HG03064 (cell line): Measurements from ENCODE around the gene ASGR1.
A peak's percentile ranks its signal among the peaks of the same experiment; 100 is the strongest.
"Not testable (repeated sequence)": the region's sequence is repeated elsewhere in the genome, so short reads cannot be mapped to it uniquely, and the experiment has no call there.

Experiments used
- ATAC-seq: cut with Tn5 transposase; IDR thresholded peaks from one replicate; pipeline ENCODE4 v1.9.1; 2021; ENCODE audit warnings: low read depth; ENCODE audit not compliant: unreplicated experiment

ASGR1 gene

DNA sequence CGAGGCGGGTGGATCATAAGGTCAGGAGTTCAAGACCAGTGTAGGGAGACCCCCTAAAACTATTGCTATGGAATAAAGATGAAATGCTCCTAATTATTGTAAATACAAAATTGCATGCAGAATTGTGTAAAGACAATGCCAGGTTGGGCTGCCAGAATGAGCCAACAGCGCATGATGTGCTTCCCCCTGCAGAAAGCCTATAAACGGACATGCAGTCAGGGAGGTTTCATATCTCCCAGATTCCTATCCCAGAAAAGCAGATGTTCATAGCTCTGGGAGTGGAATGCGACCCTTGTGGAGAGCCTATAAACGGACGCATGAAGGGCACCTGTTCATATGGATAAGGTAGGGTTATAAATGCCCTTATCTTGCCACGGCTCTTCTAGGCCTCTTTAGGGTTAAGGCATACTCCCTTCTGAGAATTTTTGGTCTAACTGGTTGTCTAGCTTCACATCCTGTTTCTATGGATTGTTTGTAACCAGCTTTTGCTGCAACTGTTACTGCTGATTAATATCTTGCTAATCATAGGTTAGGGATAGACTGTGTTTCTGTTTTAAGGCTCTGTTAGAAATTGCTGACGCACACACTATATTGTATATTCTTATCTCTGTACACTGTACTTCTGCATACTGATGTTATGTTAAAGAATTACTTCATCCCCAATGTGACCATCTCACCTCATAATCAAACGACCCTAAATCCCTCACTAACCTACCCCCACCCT, 10.2 kb downstream of the ASGR1 start:
- not testable (repeated sequence) for ATAC-seq

GRCh38 chr17:7167832-7168231, 11.3 kb downstream of the ASGR1 start:
- ATAC-seq = no peak

DNA sequence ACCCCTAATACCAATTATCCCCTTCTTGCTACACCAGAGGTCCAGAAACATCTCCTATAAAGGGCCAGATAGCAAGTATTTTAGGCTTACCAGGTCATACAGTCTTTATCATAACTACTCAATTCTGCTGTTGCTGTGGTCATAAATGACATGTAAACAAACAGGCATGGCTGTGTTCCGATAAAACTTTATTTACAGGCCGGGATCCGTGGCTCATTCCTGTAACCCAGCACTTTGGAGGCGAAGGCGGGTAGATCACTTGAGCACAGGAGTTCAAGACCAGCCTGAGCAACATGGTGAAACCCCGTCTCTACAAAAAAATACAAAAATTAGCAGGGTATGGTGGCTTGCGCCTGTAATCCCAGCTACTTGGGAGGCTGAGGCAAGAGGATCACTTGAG, 12.3 kb downstream of the ASGR1 start:
- no peak for ATAC-seq

- ATAC-seq = not testable (repeated sequence)
These were observed 19.6 kb downstream of the ASGR1 start for GRCh38 chr17:7159571-7159970.

DNA sequence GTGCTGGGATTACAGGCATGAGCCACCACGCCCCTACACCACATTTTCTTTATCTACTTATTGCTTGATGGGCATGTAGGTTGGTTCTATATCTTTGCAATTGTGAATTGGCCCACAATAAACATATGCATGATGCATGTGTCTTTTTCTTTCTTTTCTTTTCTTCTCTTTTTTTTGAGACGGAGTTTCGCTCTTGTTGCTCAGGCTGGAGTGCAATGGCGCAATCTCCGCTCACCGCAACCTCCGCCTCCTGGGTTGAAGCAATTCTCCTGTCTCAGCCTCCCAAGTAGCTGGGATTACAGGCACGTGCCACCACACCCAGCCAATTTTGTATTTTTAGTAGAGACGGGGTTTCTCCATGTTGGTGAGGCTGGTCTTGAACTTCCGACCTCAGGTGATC, 20.7 kb downstream of the ASGR1 start:
- ATAC-seq = not testable (repeated sequence)

DNA sequence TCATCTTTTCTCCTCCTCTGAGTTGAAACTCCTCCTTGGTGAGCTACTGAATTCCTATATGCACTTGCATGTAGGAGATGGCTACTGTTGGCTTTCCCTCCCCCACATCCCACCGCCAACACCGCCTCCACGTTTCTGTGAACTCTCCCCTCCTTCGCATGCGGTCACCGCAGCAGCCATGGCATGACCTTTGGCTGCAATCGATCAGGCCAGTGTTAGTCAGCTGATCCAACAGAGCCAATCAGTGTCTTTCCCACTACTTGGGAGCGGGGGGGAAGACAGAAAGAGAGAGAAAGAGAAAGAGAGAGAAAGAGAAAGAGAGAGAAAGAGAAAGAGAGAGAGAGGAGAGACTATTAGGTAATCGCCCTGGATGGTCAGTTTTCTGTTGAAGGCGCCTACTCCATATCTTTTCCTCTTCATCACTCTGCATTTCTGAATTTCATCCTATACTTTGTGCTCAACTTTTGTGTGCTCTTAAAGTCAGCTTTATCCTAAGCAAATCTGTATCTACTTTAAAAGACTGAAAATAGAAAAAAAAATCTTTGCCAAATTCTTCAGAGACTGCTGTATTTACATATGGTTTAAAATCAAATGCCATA, 22.7 kb downstream of the ASGR1 start:
- ATAC-seq = no peak

DNA sequence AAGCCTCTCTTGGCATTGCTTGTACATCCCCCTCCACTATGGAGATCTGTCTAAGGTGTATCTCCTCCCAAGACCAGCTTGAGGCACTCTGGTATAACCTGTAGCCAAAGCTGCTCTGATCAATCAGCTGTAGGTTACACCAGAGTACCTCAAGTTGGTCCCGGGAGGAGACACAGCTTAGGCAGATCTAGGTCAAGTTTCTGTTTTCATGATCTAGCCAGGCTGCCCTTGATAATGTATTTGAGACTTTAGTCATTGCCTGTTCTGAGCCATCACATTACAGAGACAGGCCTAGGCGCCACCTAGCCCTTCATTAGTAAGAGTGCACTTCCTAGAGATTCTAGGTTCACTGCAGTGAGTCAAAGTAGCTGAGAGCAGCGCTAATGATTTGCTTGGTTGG, 31.4 kb downstream of the ASGR1 start:
- ATAC-seq = no peak

GRCh38 chr17:7146115-7146514, 33.1 kb downstream of the ASGR1 start:
- ATAC-seq = no peak

- ATAC-seq = no peak
These were observed 35.0 kb downstream of the ASGR1 start for GRCh38 chr17:7144213-7144612.

- ATAC-seq = no peak
These were observed 37.3 kb downstream of the ASGR1 start for GRCh38 chr17:7141824-7142223.

DNA sequence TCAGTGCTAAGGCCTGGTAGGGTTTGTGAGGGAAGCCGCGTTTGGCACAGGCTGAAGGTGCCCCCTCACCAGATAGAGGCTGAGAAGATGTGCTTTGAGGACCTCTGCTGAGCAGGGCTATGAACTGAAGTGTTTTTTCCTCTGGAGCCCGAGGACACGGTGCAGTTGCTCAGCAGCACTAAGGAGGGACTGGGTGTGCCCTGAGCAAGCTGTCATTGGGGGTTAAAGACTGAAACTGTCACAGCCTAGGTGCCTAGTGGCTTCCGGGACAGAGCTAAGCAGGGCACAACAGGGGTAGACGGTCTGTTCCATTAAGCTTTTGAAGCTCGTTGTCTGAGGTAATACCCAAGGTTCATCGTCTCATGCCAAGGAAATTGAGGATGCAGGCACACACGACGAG, 39.8 kb downstream of the ASGR1 start:
- ATAC-seq = no peak

DNA sequence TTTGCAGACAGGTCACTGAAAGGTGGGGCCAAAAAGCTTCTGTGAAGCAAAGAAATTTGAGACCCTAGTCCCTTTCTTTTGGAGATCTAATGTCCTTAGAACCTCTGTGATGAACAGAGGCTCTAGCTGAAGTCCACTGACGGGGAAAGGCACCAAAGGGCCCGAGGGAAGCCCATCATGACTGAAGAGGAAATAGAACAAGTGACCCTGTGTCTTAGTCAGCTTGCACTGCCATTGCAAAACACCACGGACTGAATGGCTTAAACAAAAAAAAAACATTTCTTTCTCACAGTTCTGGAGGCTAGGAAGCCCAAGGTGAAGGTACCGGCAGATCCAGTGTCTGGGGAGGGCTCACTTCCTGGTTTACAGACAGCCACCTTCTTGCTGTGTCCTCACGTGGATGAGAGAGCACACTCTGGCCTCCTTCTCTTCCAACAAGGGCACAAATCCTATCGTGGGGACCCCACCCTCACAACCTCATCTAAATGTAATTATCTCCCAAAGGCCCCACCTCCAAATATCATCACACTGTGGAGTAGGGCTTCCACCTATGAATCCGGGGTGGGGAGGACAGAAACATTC, 40.3 kb downstream of the ASGR1 start:
- no peak for ATAC-seq

- no peak for ATAC-seq
These were observed 41.8 kb downstream of the ASGR1 start for GRCh38 chr17:7137171-7137943.

DNA sequence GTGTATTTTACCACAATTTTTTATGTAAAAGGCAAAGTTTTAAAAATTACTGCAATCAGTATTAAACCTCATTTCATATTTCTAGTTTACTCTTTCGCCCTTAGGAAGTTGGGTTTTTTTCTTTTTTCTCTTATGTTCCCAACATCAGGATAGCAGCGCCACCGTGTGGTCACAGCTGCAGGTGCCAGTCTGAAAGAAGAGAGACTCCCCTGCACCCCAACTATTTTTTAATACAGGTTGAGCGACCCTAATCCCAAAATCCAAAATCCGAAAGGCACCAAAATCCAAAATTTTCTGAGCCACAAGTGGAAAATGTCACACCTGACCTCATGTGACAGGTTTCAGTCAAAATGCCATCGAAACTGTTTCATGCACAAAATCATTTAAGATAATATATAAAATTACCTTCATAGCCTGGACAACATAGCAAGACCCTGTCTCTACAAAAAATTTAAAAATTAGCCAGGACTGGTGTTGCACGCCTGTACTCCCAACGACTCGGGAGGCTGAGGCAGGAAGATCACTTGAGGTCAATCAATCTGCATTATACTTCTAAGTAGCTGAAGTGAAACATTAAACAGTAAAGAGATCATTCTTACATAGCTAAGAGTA, 42.8 kb downstream of the ASGR1 start:
- no peak for ATAC-seq

DNA sequence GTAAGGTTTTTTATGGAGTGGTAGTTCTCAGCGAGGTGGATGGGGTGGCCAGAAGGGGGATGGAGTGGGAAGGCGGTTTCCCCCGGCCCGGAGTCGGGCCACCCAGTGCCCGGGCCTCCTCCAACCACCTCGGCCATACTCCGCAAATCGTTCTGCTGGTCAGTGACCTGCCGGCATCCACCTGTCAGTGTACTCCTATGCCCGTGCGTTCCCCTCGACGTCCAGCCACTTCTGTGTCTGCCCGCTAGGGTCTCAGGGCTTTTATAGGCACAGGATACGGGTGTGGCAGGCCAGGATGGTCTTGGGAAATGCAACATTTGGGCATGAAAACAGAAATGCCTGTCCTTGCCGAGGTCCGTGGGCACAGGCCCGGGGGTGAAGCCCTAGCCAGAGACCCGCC, 45.3 kb downstream of the ASGR1 start:
- no peak for ATAC-seq

GRCh38 chr17:7133424-7133823, 45.7 kb downstream of the ASGR1 start:
- ATAC-seq = no peak

DNA sequence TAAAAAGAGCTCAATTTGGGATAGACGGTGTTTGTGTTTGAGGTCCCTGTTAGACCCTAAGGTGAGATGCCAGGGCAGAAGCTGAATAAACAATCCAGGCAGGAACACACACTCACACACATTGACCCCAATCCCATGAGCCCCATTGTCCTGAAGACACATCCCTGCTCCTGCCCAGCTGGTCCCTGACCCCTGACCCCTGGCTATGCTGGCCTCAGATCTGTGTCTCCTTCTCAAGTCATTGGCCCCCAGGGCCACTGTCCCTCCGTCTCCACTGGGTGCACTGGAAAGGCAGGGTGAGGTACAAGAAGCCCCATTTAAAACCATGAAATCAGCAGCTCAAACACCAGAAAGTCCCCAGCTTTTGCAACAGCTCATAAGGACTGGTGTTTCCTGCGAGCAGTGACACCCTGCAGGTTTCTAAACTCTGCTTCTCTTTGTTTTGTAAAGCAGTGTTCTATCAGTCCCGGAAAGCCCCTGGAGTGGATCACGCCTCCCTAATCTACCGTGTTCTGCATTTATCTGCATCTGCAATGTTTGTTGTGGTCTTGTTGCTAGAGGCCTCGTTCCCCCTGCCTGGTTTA, 46.6 kb downstream of the ASGR1 start:
- ATAC-seq = peak; percentile 61

- ATAC-seq = no peak
These were observed 47.8 kb downstream of the ASGR1 start for GRCh38 chr17:7131423-7131791.

GRCh38 chr17:7130621-7131422, 48.3 kb downstream of the ASGR1 start:
- ATAC-seq = no peak

- ATAC-seq = no peak
These were observed 49.9 kb downstream of the ASGR1 start for GRCh38 chr17:7129311-7129710.
